Fibroblast of lung (primary cell): ENCODE data around the gene ANKRD10. TPM values are rescaled to one million over a fixed set of nuclear protein-coding genes. Genes with fewer than 3 reads are reported as not detected.
"Not testable (repeated sequence)": the region's sequence is repeated elsewhere in the genome, so short reads cannot be mapped to it uniquely, and the experiment has no call there.

Source experiments
- DNase-seq, 2 donors: peaks; one replicate each; pipeline versions ENCODE4 v3.0.0 to v3.0.0-alpha.2; 2010; ENCODE audit warnings: low read depth in 2 of 2
- H2AFZ ChIP-seq: 2 replicates; pipeline ENCODE4 v1.5.1; 2012; ENCODE audit warnings: low read length, control low read depth, inconsistent platforms
- H3K27ac ChIP-seq: 2 replicates; pipeline ENCODE4 v1.5.1; 2011; ENCODE audit warnings: low read length, control low read depth; ENCODE audit not compliant: insufficient read depth
- H3K27me3 ChIP-seq: 2 replicates; pipeline ENCODE4 v1.5.1; 2011; ENCODE audit warnings: mild to moderate bottlenecking, low read length; ENCODE audit not compliant: control insufficient read depth, insufficient read depth
- H3K36me3 ChIP-seq: 2 replicates; pipeline ENCODE4 v1.5.1; 2011; ENCODE audit warnings: low read length; ENCODE audit not compliant: control insufficient read depth, insufficient read depth
- H3K4me1 ChIP-seq: 2 replicates; pipeline ENCODE4 v1.5.1; 2011; ENCODE audit warnings: low read length; ENCODE audit not compliant: control insufficient read depth, insufficient read depth; ENCODE audit errors: extremely low read depth
- H3K4me2 ChIP-seq: 2 replicates; pipeline ENCODE4 v1.5.1; 2011; ENCODE audit warnings: low read length, control low read depth; ENCODE audit not compliant: insufficient read depth; ENCODE audit errors: extremely low read depth
- H3K4me3 ChIP-seq, 4 experiments: fragments of 200-600 bp in 1 of 4; sonication (generic) in 1 of 4; replicated peaks in 1 of 4; 2 replicates each; pipeline ENCODE4 v1.5.1; 2011 to 2016; ENCODE audit warnings: low read length in 4 of 4, low read depth in 3 of 4, mild to moderate bottlenecking in 3 of 4, control low read depth in 2 of 4, inconsistent platforms in 1 of 4, mixed read lengths in 1 of 4; ENCODE audit not compliant: insufficient read depth in 1 of 4; ENCODE audit errors: control extremely low read depth in 1 of 4
- H3K79me2 ChIP-seq: 2 replicates; pipeline ENCODE4 v1.5.1; 2012; ENCODE audit warnings: mild to moderate bottlenecking, low read length, inconsistent platforms; ENCODE audit not compliant: control insufficient read depth, insufficient read depth
- H3K9ac ChIP-seq: 2 replicates; pipeline ENCODE4 v1.5.1; 2011; ENCODE audit warnings: mild to moderate bottlenecking, low read length, control low read depth; ENCODE audit not compliant: insufficient read depth
- H3K9me3 ChIP-seq: 2 replicates; pipeline ENCODE4 v1.5.1; 2012; ENCODE audit warnings: low read depth, low read length; ENCODE audit not compliant: control insufficient read depth, insufficient read depth
- H4K20me1 ChIP-seq: 2 replicates; pipeline ENCODE4 v1.5.1; 2011; ENCODE audit warnings: low read length; ENCODE audit not compliant: control insufficient read depth, insufficient read depth; ENCODE audit errors: extremely low read depth
- CTCF ChIP-seq, 2 donors: IDR thresholded peaks in 1 of 2; conservative IDR thresholded peaks in 1 of 2; 1 replicate in 1 of 2; 2 replicates in 1 of 2; pipeline ENCODE4 v1.5.1; 2011 to 2012; ENCODE audit warnings: low read length in 2 of 2, control low read depth in 1 of 2, inconsistent platforms in 1 of 2, low read depth in 1 of 2, mild to moderate bottlenecking in 1 of 2
- EZH2 ChIP-seq: IDR thresholded peaks from 2 replicates; pipeline ENCODE4 v1.5.1; 2012; ENCODE audit warnings: low read length, control low read depth, mild to moderate bottlenecking; ENCODE audit errors: missing control alignments
- polyA plus RNA-seq, 2 donors: library from polyadenylated mRNA; depleted of rRNA in 1 of 2; stranded (reverse) in 1 of 2; unstranded in 1 of 2; fragments of >200 nt; gene quantifications; 2 replicates each; pipeline ENCODE4 v1.2.1, GENCODE V29; 2011 to 2012; ENCODE audit warnings: missing spikeins in 1 of 2
- total RNA-seq: library from RNA; depleted of rRNA; stranded (reverse); fragments of >200 nt; gene quantifications from 2 replicates; pipeline ENCODE4 v1.2.1, GENCODE V29; 2014

Gene ANKRD10
- total and polyA plus RNA-seq, 2 donors (not counting 1 experiment from before 2014, with no cell fraction given) = 29.5 to 130 TPM

- H3K27ac ChIP-seq = no peak overlapping the region
- TF ChIP-seq CTCF (conservative IDR thresholded peaks at IDR 0.05 in 1 of 2, IDR thresholded peaks at IDR 0.05 in 1 of 2; ENCODE audit: low read depth in 1 of 2, low read length in 2 of 2) (no peak), EZH2 (no peak)
- no peaks in the 10 kb centered on the region for H4K20me1 ChIP-seq
- H3K9me3 ChIP-seq = no peaks in the 10 kb centered on the region
- H3K9ac ChIP-seq = no peak overlapping the region
- H3K4me3 ChIP-seq = no peak overlapping the region
- H3K36me3 ChIP-seq = no peaks in the 10 kb centered on the region
- H3K79me2 ChIP-seq = no peaks in the 10 kb centered on the region
- no peak for DNase-seq
- no peak overlapping the region for H2AFZ ChIP-seq
- H3K4me2 ChIP-seq = no peak overlapping the region
- peaks cover 12% of the 10 kb centered on the region for H3K27me3 ChIP-seq
- no peaks in the 10 kb centered on the region for H3K4me1 ChIP-seq
Measured at GRCh38 chr13:110838116-110838515, 76.8 kb downstream of the ANKRD10 start.

GRCh38 chr13:110837397-110838061, 77.3 kb downstream of the ANKRD10 start:
- not testable (repeated sequence) for H3K4me1 ChIP-seq, H3K9me3 ChIP-seq, H2AFZ ChIP-seq, H3K4me3 ChIP-seq, H3K27ac ChIP-seq, DNase-seq, H3K79me2 ChIP-seq, H4K20me1 ChIP-seq, H3K4me2 ChIP-seq, H3K36me3 ChIP-seq, H3K9ac ChIP-seq
- H3K27me3 ChIP-seq = peaks cover 12% of the 10 kb centered on the region

GRCh38 chr13:110836605-110836903, 78.3 kb downstream of the ANKRD10 start:
- H3K4me1 ChIP-seq = no peaks in the 10 kb centered on the region
- no peak for TF ChIP-seq CTCF (conservative IDR thresholded peaks at IDR 0.05 in 1 of 2, IDR thresholded peaks at IDR 0.05 in 1 of 2; ENCODE audit: low read depth in 1 of 2, low read length in 2 of 2)
- TF ChIP-seq EZH2 = no peak
- no peak overlapping the region for H3K4me3 ChIP-seq
- DNase-seq = no peak
- H3K9ac ChIP-seq = no peak overlapping the region
- H4K20me1 ChIP-seq = no peaks in the 10 kb centered on the region
- H3K4me2 ChIP-seq = no peak overlapping the region
- no peak overlapping the region for H3K27ac ChIP-seq
- H3K27me3 ChIP-seq = peaks cover 9% of the 10 kb centered on the region
- no peaks in the 10 kb centered on the region for H3K9me3 ChIP-seq
- H3K36me3 ChIP-seq = no peaks in the 10 kb centered on the region
- H2AFZ ChIP-seq = no peak overlapping the region
- no peaks in the 10 kb centered on the region for H3K79me2 ChIP-seq
